Vagina (tissue), 2 donors: Measurements from ENCODE around the gene TGIF1.

Experiments
- POLR2A ChIP-seq, 2 donors: fragments of 450-650 bp; IDR thresholded peaks; one replicate each; pipeline ENCODE4 v1.6.1; 2017; ENCODE audit warnings: antibody characterized with exemption in 2 of 2, mild to moderate bottlenecking in 2 of 2, moderate library complexity in 2 of 2
- TF ChIP-seq, protein P1 (sequence below), 3 experiments: fragments of 450-650 bp in 2 of 3; fragments of 200-600 bp in 1 of 3; sonication (generic) in 1 of 3; IDR thresholded peaks; one replicate each; pipeline ENCODE4 v1.5.1; 2017 to 2019; ENCODE audit warnings: antibody characterized with exemption in 3 of 3, mild to moderate bottlenecking in 2 of 3, moderate library complexity in 2 of 3

DNA sequence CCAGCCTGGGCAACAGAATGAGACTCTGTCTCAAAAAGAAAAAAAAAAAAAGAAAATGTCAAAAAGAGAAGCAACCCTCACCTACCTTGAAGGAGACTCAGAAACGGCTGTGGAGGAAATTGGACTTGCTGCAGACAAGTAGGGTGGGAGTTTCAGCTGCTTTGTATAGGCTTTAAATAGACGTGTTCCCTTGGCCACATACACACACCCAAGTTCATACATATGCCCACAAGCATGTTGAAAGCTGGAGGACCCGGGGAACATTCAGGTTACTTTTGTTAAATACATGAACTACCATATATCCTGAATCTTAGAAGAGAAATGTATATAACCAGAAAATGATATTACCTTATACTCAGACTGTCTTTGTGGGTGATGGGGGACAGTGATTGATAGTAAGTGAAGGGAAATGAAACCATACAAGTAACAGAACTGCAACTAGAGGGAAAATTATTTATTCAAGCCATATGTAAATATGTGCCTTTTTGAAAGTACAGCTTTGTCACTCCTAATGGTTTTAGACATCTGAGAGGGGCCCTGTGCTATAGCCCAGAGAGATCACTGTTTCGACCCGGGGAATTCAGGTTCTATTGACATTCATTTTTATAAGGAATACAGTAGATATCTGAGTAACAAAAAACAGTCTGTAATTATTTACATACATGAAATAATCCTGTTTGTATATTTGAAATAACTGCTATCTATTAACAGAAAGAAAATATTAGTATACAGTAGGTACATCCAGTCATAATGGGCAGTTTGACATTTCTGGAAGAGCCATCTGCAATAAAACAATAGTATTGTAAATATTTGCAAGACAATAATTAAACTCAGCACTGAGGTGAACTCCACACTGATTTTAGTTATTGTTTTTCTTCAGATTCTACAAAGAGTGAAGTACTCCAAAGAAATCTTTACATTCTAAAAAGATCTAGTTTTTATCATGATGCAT lies 48.0 kb upstream of the TGIF1 start:
- TF ChIP-seq, protein P1, sequence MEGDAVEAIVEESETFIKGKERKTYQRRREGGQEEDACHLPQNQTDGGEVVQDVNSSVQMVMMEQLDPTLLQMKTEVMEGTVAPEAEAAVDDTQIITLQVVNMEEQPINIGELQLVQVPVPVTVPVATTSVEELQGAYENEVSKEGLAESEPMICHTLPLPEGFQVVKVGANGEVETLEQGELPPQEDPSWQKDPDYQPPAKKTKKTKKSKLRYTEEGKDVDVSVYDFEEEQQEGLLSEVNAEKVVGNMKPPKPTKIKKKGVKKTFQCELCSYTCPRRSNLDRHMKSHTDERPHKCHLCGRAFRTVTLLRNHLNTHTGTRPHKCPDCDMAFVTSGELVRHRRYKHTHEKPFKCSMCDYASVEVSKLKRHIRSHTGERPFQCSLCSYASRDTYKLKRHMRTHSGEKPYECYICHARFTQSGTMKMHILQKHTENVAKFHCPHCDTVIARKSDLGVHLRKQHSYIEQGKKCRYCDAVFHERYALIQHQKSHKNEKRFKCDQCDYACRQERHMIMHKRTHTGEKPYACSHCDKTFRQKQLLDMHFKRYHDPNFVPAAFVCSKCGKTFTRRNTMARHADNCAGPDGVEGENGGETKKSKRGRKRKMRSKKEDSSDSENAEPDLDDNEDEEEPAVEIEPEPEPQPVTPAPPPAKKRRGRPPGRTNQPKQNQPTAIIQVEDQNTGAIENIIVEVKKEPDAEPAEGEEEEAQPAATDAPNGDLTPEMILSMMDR (IDR thresholded peaks at IDR 0.05): no peak
- no peak for TF ChIP-seq POLR2A (IDR thresholded peaks at IDR 0.05)
